GM21529 (cell line): ENCODE data around the gene UAP1.

Source experiments
- ATAC-seq: cut with Tn5 transposase; IDR thresholded peaks from one replicate; pipeline ENCODE4 v1.9.1; 2021; ENCODE audit not compliant: unreplicated experiment

The UAP1 gene

GRCh38 chr1:162612606-162613400, 51.3 kb downstream of the UAP1 start:
- ATAC-seq: no peak

- ATAC-seq: no peak
Measured at GRCh38 chr1:162616848-162617247, 55.3 kb downstream of the UAP1 start.

GRCh38 chr1:162617513-162617912, 56.0 kb downstream of the UAP1 start:
- ATAC-seq: no peak

- ATAC-seq: no peak
Measured at GRCh38 chr1:162619076-162619475, 57.6 kb downstream of the UAP1 start.

- no peak for ATAC-seq
Measured at GRCh38 chr1:162621256-162621655, 59.7 kb downstream of the UAP1 start.

- no peak for ATAC-seq
Measured at GRCh38 chr1:162625679-162626078, 64.2 kb downstream of the UAP1 start.

GRCh38 chr1:162626094-162626493, 64.6 kb downstream of the UAP1 start:
- no peak for ATAC-seq

- ATAC-seq: no peak
Measured at GRCh38 chr1:162626761-162627160, 65.2 kb downstream of the UAP1 start.

GRCh38 chr1:162627662-162628296, 66.3 kb downstream of the UAP1 start:
- ATAC-seq: no peak

- no peak for ATAC-seq
Measured at GRCh38 chr1:162629077-162629627, 67.6 kb downstream of the UAP1 start.

- ATAC-seq: no peak
Measured at GRCh38 chr1:162629651-162630050, 68.1 kb downstream of the UAP1 start.

- no peak for ATAC-seq
Measured at GRCh38 chr1:162631546-162632191, 70.1 kb downstream of the UAP1 start.

- ATAC-seq: no peak
Measured at GRCh38 chr1:162632217-162632666, 70.7 kb downstream of the UAP1 start, which contains the start of gene DDR2. Gene DDR2, plus strand, starts transcription at chr1:162632464. Its CDS starts 86,600 bp downstream, at chr1:162719064.

GRCh38 chr1:162632698-162633080, 71.2 kb downstream of the UAP1 start:
- ATAC-seq: no peak

GRCh38 chr1:162633081-162633762, 71.7 kb downstream of the UAP1 start:
- peak; percentile 69 for ATAC-seq

GRCh38 chr1:162635418-162635817, 73.9 kb downstream of the UAP1 start:
- no peak for ATAC-seq

GRCh38 chr1:162639718-162640117, 78.2 kb downstream of the UAP1 start:
- ATAC-seq: no peak

- ATAC-seq: no peak
Measured at GRCh38 chr1:162641114-162641513, 79.6 kb downstream of the UAP1 start.

GRCh38 chr1:162644986-162645314, 83.4 kb downstream of the UAP1 start:
- ATAC-seq: no peak

- ATAC-seq: no peak
Measured at GRCh38 chr1:162645666-162646065, 84.1 kb downstream of the UAP1 start.

- ATAC-seq: no peak
Measured at GRCh38 chr1:162649583-162649982, 88.1 kb downstream of the UAP1 start.
